GM12878 (cell line): ENCODE results near the gene PPP2R2B. TPM values are rescaled to one million over a fixed set of nuclear protein-coding genes. Genes with fewer than 3 reads are reported as not detected.

Experiments used
- ATAC-seq: fragments of 200-7000 bp; cut with Tn5 transposase; 3 replicates; pipeline ENCODE4 v1.9.1; 2020; ENCODE audit warnings: mild to moderate bottlenecking, moderate library complexity
- BruUV-seq: library from RNA; stranded (reverse); fragments of 400-500 nt; replicated peaks from 2 replicates; lab custom pipeline; 2021; lab: Mats Ljungman, UMichigan
- CTCF ChIA-PET: fragments of 300-600 bp; sonication (Branson Sonifier 250); formaldehyde crosslinking; extraction: SDS; loops from one replicate; lab custom pipeline; 2021; ENCODE audit warnings: inconsistent platforms; lab: Yijun Ruan, JAX
- POLR2A ChIA-PET: fragments of 350-600 bp; formaldehyde crosslinking; extraction: SDS; loops from one replicate; lab custom pipeline; 2021; ENCODE audit warnings: inconsistent platforms; lab: Charles Lee
- RAD21 ChIA-PET: fragments of 300-600 bp; sonication (Branson Sonifier 250); formaldehyde crosslinking; loops from one replicate; lab custom pipeline; 2023; ENCODE audit warnings: antibody characterized with exemption; ENCODE audit not compliant: unreplicated experiment; lab: Charles Lee
- SMC1A ChIA-PET: fragments of 300-600 bp; sonication (Branson Sonifier 250); formaldehyde crosslinking; loops from one replicate; lab custom pipeline; 2023; ENCODE audit not compliant: unreplicated experiment, uncharacterized antibody; lab: Charles Lee
- DNase-seq: peaks from one replicate; pipeline ENCODE4 v3.0.0-alpha.2; 2011; ENCODE audit warnings: low read depth, low spot score
- FAIRE-seq: peaks from 3 replicates; lab custom pipeline; 2011; peaks lifted over from hg19 to GRCh38; lab: Jason Lieb, UNC
- H2AFZ ChIP-seq: 2 replicates; pipeline ENCODE4 v1.6.0; 2011; ENCODE audit warnings: low read depth, low read length, control low read depth; ENCODE audit not compliant: control insufficient read depth
- H3K27ac ChIP-seq: 2 replicates; pipeline ENCODE4 v1.5.1; 2011; ENCODE audit warnings: control low read depth; ENCODE audit not compliant: control insufficient read depth, insufficient read depth
- H3K27me3 ChIP-seq, 2 experiments: replicated peaks in 1 of 2; 2 replicates each; pipeline versions ENCODE4 v1.6.0 to v1.6.1; 2011; ENCODE audit warnings: low read length in 1 of 2; ENCODE audit not compliant: control insufficient read depth in 2 of 2, insufficient read depth in 2 of 2
- H3K36me3 ChIP-seq, 2 experiments: 2 replicates each; pipeline ENCODE4 v1.5.1; 2011; ENCODE audit warnings: low read length in 1 of 2; ENCODE audit not compliant: control insufficient read depth in 2 of 2, insufficient read depth in 2 of 2
- H3K4me1 ChIP-seq: 2 replicates; pipeline ENCODE4 v1.6.1; 2011; ENCODE audit warnings: mild to moderate bottlenecking, low read length, moderate library complexity, mixed read lengths; ENCODE audit not compliant: control insufficient read depth, insufficient read depth
- H3K4me2 ChIP-seq: 2 replicates; pipeline ENCODE4 v1.6.0; 2011; ENCODE audit warnings: control low read depth; ENCODE audit not compliant: control insufficient read depth, insufficient read depth
- H3K4me3 ChIP-seq: fragments of 200-600 bp; sonication (generic); 2 replicates; pipeline ENCODE4 v1.5.1; 2016
- H3K79me2 ChIP-seq: 2 replicates; pipeline ENCODE4 v1.6.0; 2011; ENCODE audit warnings: low read length; ENCODE audit not compliant: control insufficient read depth, insufficient read depth
- H3K9ac ChIP-seq: 2 replicates; pipeline ENCODE4 v1.8.0; 2011; ENCODE audit warnings: low read length, control low read depth, mixed read lengths; ENCODE audit not compliant: control insufficient read depth, insufficient read depth
- H3K9me3 ChIP-seq: replicated peaks from 3 replicates; pipeline ENCODE4 v1.5.1; 2011; ENCODE audit warnings: mild to moderate bottlenecking, low read length; ENCODE audit not compliant: control insufficient read depth, insufficient read depth
- H4K20me1 ChIP-seq: 2 replicates; pipeline ENCODE4 v1.6.0; 2011; ENCODE audit not compliant: control insufficient read depth, insufficient read depth
- CREB1 ChIP-seq: IDR thresholded peaks from 2 replicates; pipeline ENCODE4 v1.6.1; 2012; ENCODE audit warnings: low read depth, mild to moderate bottlenecking, inconsistent platforms
- RBBP5 ChIP-seq: fragments of 200-600 bp; sonication (generic); conservative IDR thresholded peaks from 2 replicates; pipeline ENCODE4 v1.6.1; 2016
- RCOR1 ChIP-seq: conservative IDR thresholded peaks from 2 replicates; pipeline ENCODE4 v1.6.1; 2012; ENCODE audit warnings: low read depth, low read length, improper control_type of control experiment
- RELA ChIP-seq: fragments of 450-650 bp; IDR thresholded peaks from 2 replicates; pipeline ENCODE4 v1.8.0; 2014; ENCODE audit warnings: borderline replicate concordance; ENCODE audit not compliant: partially characterized antibody
- RFX5 ChIP-seq: IDR thresholded peaks from 2 replicates; pipeline ENCODE4 v1.6.1; 2011; ENCODE audit warnings: low read depth, low read length, improper control_type of control experiment
- ZBTB33 ChIP-seq: fragments of 450-650 bp; IDR thresholded peaks from 2 replicates; pipeline ENCODE4 v1.6.1; 2017; ENCODE audit warnings: mild to moderate bottlenecking
- ZBTB40 ChIP-seq: fragments of 450-650 bp; IDR thresholded peaks from 2 replicates; pipeline ENCODE4 v1.6.1; 2016; ENCODE audit warnings: mild to moderate bottlenecking, moderate library complexity, borderline replicate concordance
- whole genome bisulfite sequencing: methylation state at CpG from one replicate; pipeline ENCODE4 v1.1.6; 2016; ENCODE audit warnings: low lambda C conversion rate; ENCODE audit not compliant: insufficient replicate concordance, insufficient coverage; ENCODE audit errors: missing lambda C conversion rate; 5-methylcytosine and 5-hydroxymethylcytosine counted together
- in situ Hi-C: fragments of 300-500 bp; cut with MboI; formaldehyde crosslinking; loops from 9 replicates; pipeline ENCODE4 v1.14.3; 2018; ENCODE audit warnings: mixed read lengths
- intact Hi-C: fragments of 100-400 bp; cut with micrococcal nuclease; formaldehyde crosslinking; loops from one replicate; pipeline ENCODE4 v1.14.2; 2022; ENCODE audit not compliant: unreplicated experiment
- polyA plus RNA-seq, 11 experiments: library from polyadenylated mRNA; depleted of rRNA in 4 of 11; unstranded in 6 of 11; stranded (reverse) in 5 of 11; fragments of >200 nt; fragmentation: Nextera tagmentation in 4 of 11; fragmentation: Illumina TruSeq in 1 of 11; extraction: Ambion mirVana in 4 of 11; extraction: Trizol in 1 of 11; gene quantifications; 1 replicate in 1 of 11; 2 replicates in 10 of 11; pipeline versions ENCODE4 v1.2.1 to v1.2.3, GENCODE V29; 2011 to 2016; ENCODE audit warnings: inconsistent platforms in 2 of 11, missing spikeins in 2 of 11, low read depth in 1 of 11
- total RNA-seq, 4 experiments: library from RNA; depleted of rRNA in 3 of 4; stranded (reverse); fragments of >200 nt in 3 of 4; fragmentation: Illumina TruSeq in 1 of 4; extraction: Trizol in 1 of 4; gene quantifications; 2 replicates each; pipeline versions ENCODE4 v1.2.1 to v1.2.3, GENCODE V29; 2013 to 2021

Gene PPP2R2B
- total and polyA plus RNA-seq, 10 of the 15 experiments (the other 5 are each of a cell fraction or from before 2014, with no cell fraction given): not detected

DNA sequence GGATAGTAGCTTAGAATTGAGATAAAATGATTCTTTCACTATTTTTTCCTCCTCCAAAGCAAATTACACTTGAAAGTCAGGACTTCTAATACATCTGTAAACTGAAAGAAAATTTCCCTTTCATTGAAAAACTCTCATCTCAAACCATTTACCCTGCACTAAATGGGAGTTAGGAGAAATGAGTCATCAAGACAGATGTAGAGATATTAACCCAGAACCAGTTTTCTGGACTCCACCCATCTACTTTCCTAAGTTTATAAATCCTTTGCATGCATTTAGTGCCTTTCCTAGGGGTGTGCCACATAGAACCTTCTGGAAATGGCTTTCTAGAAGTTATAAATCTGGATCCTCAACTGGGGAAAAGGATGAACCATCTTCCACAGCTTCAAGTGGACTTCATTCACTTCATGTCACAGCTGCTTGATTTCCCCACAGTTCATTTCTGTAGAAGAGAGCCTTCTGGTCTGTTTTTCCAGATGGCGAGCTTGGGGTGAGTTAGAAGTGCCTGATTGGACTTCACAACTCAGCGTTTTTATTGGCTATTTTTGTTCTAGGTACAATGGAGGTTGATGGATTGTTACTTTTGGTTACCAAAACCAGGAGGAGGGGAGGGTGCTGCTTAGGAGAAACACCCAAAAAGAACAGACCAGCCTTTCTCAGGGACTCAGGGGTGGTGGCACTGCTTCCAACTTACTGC, 290.1 kb downstream of the PPP2R2B start:
- WGBS: 0% methylated on average over 2 of the region's 2 CpGs
- Histone ChIP-seq H3K27me3 (peaks cover 0 to 3% of the 10 kb centered on the region in 2 experiments; a peak in 1 of 4 replicates), H3K9me3 (no peaks in the 10 kb centered on the region), H3K27ac (no peak overlapping the region), H3K4me3 (no peak overlapping the region), H3K36me3 (no peaks in the 10 kb centered on the region), H4K20me1 (peaks cover 3% of the 10 kb centered on the region; the same call in 1 of the 2 replicates), H2AFZ (no peak overlapping the region), H3K4me2 (no peak overlapping the region), H3K4me1 (no peaks in the 10 kb centered on the region), H3K9ac (no peak overlapping the region), H3K79me2 (no peaks in the 10 kb centered on the region)
- ChIA-PET SMC1A (no interaction called here), RAD21 (no interaction called here), POLR2A (no interaction called here), CTCF (interaction anchor here (1.6 kb wide), 1 partner anchor 9 kb away, joined by 4 read pairs; no protein-coding TSS in a partner anchor)
- TF ChIP-seq RBBP5 (no peak), RCOR1 (no peak), CREB1 (no peak), RFX5 (no peak), ZBTB40 (no peak), RELA (no peak), ZBTB33 (no peak)
- DNase-seq (no peak), ATAC-seq (no peak), FAIRE-seq (no peak)
- in situ Hi-C loops (no loop called here), intact Hi-C loops (no loop called here)
- BruUV-seq: no TSS peak
